ENCODE data around the gene CMSS1.

DNA sequence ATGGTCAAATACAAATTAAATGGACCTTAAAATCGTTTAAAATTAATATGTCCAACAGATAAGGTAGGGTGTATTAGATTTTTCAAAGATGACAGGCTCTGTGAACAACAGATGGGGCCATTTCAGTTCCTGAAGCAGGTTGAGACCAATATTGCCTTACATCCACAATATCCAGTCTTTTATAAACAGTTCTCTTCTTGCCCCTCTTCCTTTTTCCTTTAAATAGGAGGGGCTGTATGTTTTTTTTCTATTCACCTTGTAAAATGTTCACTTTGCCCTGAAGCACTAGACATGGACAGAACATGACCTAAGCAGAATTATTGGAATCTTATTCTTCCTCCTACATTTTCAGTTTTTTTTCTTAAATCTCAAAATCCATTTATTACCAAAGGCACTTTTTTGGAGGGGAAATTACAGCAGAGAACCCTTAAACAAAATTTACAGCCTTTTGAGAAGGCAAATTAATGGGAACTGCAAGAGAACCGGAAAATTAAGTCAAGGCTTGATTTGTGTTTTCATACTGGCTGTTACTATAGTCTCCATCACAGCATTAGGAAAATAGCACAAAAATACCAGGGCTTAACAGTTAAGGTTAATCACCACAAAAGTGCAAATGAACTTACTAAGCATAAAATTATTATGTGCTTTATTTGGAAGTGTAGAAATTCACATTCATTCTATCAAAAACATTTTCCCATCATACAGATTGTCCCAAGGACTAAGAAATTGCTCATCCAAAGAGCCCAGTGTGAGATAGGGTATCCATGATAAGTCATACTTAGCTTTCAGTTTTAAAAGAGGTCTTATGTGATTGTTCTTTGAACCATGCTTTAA is 55.8 kb downstream of the CMSS1 start:
- TF ChIP-seq, protein P1, sequence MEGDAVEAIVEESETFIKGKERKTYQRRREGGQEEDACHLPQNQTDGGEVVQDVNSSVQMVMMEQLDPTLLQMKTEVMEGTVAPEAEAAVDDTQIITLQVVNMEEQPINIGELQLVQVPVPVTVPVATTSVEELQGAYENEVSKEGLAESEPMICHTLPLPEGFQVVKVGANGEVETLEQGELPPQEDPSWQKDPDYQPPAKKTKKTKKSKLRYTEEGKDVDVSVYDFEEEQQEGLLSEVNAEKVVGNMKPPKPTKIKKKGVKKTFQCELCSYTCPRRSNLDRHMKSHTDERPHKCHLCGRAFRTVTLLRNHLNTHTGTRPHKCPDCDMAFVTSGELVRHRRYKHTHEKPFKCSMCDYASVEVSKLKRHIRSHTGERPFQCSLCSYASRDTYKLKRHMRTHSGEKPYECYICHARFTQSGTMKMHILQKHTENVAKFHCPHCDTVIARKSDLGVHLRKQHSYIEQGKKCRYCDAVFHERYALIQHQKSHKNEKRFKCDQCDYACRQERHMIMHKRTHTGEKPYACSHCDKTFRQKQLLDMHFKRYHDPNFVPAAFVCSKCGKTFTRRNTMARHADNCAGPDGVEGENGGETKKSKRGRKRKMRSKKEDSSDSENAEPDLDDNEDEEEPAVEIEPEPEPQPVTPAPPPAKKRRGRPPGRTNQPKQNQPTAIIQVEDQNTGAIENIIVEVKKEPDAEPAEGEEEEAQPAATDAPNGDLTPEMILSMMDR (IDR thresholded peaks at IDR 0.05): no peak
- TF ChIP-seq POLR2A (IDR thresholded peaks at IDR 0.05): no peak
